Spleen (tissue), 13 donors: Measurements from ENCODE around the gene FN3KRP. TPM values are rescaled to one million over a fixed set of nuclear protein-coding genes. Genes with fewer than 3 reads are reported as not detected.

Experiments
- DNase-seq: peaks from one replicate; pipeline ENCODE4 v3.0.0-alpha.2; 2020
- H3K27ac ChIP-seq, 8 donors: fragments of 200-600 bp; sonication (generic) in 7 of 8; 1 replicate in 4 of 8; 2 replicates in 4 of 8; pipeline versions ENCODE4 v1.5.0 to v1.8.0; 2016 to 2021; ENCODE audit warnings: inconsistent platforms in 4 of 8, mild to moderate bottlenecking in 4 of 8, moderate library complexity in 1 of 8
- H3K27me3 ChIP-seq, 7 donors: fragments of 200-600 bp; sonication (generic) in 6 of 7; replicated peaks in 1 of 7; 1 replicate in 4 of 7; 2 replicates in 3 of 7; pipeline versions ENCODE4 v1.5.0 to v1.8.0; 2016 to 2021; ENCODE audit warnings: inconsistent platforms in 3 of 7, mild to moderate bottlenecking in 1 of 7
- H3K36me3 ChIP-seq, 6 donors: fragments of 200-600 bp; sonication (generic) in 5 of 6; 1 replicate in 4 of 6; 2 replicates in 2 of 6; pipeline versions ENCODE4 v1.5.0 to v1.8.0; 2016 to 2021; ENCODE audit warnings: inconsistent platforms in 2 of 6
- H3K4me1 ChIP-seq, 6 donors: fragments of 200-600 bp; sonication (generic) in 5 of 6; 1 replicate in 3 of 6; 2 replicates in 3 of 6; pipeline versions ENCODE4 v1.5.0 to v1.8.0; 2016 to 2021; ENCODE audit warnings: inconsistent platforms in 3 of 6
- H3K4me3 ChIP-seq, 8 donors: fragments of 200-600 bp; sonication (generic) in 7 of 8; 1 replicate in 4 of 8; 2 replicates in 4 of 8; pipeline versions ENCODE4 v1.5.0 to v1.8.0; 2016 to 2021; ENCODE audit warnings: inconsistent platforms in 4 of 8, mild to moderate bottlenecking in 4 of 8, moderate library complexity in 2 of 8
- H3K9me3 ChIP-seq, 8 donors: fragments of 200-600 bp; sonication (generic) in 7 of 8; 1 replicate in 4 of 8; 2 replicates in 4 of 8; pipeline versions ENCODE4 v1.5.0 to v1.8.0; 2016 to 2021; ENCODE audit warnings: inconsistent platforms in 4 of 8
- POLR2A ChIP-seq, 3 donors: fragments of 450-650 bp; IDR thresholded peaks; one replicate each; pipeline ENCODE4 v1.5.1; 2017; ENCODE audit warnings: antibody characterized with exemption in 3 of 3, mild to moderate bottlenecking in 1 of 3
- POLR2AphosphoS5 ChIP-seq, 3 donors: sonication (generic); formaldehyde crosslinking; IDR thresholded peaks; one replicate each; pipeline ENCODE4 v1.5.1; 2017; ENCODE audit warnings: antibody characterized with exemption in 3 of 3
- WGBS, 5 donors: extraction: QIAGEN DNeasy Blood & Tissue Kit in 3 of 5; methylation state at CpG; one replicate each; pipeline versions ENCODE4 v1.1.5 to v1.1.7; 2013 to 2018; 5-methylcytosine and 5-hydroxymethylcytosine counted together
- intact Hi-C: fragments of 100-400 bp; cut with DNase I; formaldehyde crosslinking; loops from one replicate; pipeline ENCODE4 v1.15.0; 2023; ENCODE audit warnings: low total_unique reads
- long read RNA-seq, 2 donors: transcript quantifications; one replicate each; lab custom pipeline, GENCODE V29; 2026
- polyA plus RNA-seq, 3 donors: library from polyadenylated mRNA; stranded (reverse); fragments of 200-250 nt; gene quantifications; one replicate each; pipeline ENCODE4 v1.2.1, GENCODE V29; 2013
- total RNA-seq, 7 donors: library from RNA; depleted of rRNA in 3 of 7; stranded (reverse); fragments of >200 nt in 3 of 7; fragmentation: NEBNext Ultra II Directional in 4 of 7; extraction: Animal tissue kit (Norgen Biotek cat#: 25700) in 4 of 7; gene quantifications; one replicate each; pipeline versions ENCODE4 v1.1.0 to v1.2.1, GENCODE V29; 2016 to 2021
- TF ChIP-seq, protein P1 (sequence below), 11 experiments: fragments of 200-600 bp in 7 of 11; fragments of 450-650 bp in 4 of 11; sonication (generic) in 4 of 11; IDR thresholded peaks in 8 of 11; conservative IDR thresholded peaks in 3 of 11; 1 replicate in 7 of 11; 2 replicates in 4 of 11; pipeline versions ENCODE4 v1.4.0 to v1.8.0; 2016 to 2021; ENCODE audit warnings: antibody characterized with exemption in 11 of 11, inconsistent platforms in 4 of 11, mild to moderate bottlenecking in 1 of 11
- donor health status: healthy with polysubstance abuse.
- donor health status: DM: no; HTN: no; CAD: no; lungs with moderate emphysema.
- donor health status: DM: no; HTN: no; CAD: no.
- donor health status: Bipolar disorder and iron deficiency.
- donor health status: healthy.
- donor health status: DM: no; HTN: no; CAD: no.
- donor health status: DM: yes; HTN: yes; CAD: no.

FN3KRP gene, protein sequence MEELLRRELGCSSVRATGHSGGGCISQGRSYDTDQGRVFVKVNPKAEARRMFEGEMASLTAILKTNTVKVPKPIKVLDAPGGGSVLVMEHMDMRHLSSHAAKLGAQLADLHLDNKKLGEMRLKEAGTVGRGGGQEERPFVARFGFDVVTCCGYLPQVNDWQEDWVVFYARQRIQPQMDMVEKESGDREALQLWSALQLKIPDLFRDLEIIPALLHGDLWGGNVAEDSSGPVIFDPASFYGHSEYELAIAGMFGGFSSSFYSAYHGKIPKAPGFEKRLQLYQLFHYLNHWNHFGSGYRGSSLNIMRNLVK
- 10 to 100 TPM; 16.3 to 35.1 (median 21.2) TPM for total RNA-seq
- 10 to 100 TPM; 25.4 to 33.3 (median 27.4) TPM for polyA plus RNA-seq
- long read RNA-seq, donor 1, transcript FN3KRP-201 (6 exons, 1,849 nt), result major isoform, 8 of 10 reads
- long read RNA-seq, donor 1, partial matches to known transcripts, result 0 of 10 reads
- long read RNA-seq, donor 1, other reads (novel, unspliced or antisense), result 0 of 10 reads
- long read RNA-seq, donor 2, transcript FN3KRP-201 (6 exons, 1,849 nt), result major isoform, 7 of 8 reads
- long read RNA-seq, donor 2, partial matches to known transcripts, result 0 of 8 reads
- long read RNA-seq, donor 2, other reads (novel, unspliced or antisense), result 0 of 8 reads

DNA sequence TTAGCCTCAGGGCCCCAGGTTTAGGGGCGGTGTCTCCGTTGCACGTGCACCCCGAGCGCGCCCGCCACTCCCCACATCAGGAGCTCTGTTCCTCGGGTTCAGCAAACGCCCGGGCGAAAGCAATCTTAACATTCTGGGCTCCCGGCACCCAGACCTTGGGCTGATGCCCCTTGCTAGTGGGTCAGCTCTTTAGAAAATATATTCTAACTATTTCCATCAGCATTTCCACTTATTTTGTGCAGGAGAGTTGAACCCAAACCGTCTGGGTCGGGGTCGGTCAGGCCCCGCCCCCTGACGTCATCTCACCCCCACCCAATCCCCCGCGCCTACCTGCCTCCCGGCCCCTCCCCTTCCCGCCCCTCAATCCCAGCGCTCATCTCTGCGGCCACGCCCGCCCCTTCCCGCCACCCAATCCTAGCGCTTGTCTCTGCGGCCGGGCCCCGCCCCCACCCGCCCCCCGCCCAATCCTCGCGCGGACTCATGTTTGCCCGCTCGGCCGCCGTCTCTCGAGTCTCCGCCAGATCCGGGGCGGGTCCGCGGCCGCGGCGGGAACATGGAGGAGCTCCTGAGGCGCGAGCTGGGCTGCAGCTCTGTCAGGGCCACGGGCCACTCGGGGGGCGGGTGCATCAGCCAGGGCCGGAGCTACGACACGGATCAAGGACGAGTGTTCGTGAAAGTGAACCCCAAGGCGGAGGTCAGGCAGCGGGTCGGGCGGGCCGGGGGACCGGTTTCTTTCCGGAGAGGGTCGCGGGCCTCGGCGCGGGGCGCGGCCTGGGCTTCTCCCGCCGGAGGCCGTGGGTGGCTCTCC lies at the start of gene FN3KRP:
Gene FN3KRP, plus strand, starts transcription at position 504 of the 808 bp plus-strand sequence. Its CDS starts 50 bp downstream, at position 554.
- intact Hi-C loops, result no loop called here
- H3K9me3 ChIP-seq, result no peaks in the 10 kb centered on the region
- H3K4me1 ChIP-seq, result peaks cover 17 to 38% (median 31%) of the 10 kb centered on the region in 6 donors
- 0 to 1% (median 1%) methylated on average over 23 to 75 of the region's 75 CpGs for WGBS, 5 donors
- no peaks in the 10 kb centered on the region for H3K27me3 ChIP-seq
- H3K4me3 ChIP-seq, result peak within 1 kb of the TSS; percentile 92 to 99 (median 98)
- H3K27ac ChIP-seq, result peak within 1 kb of the TSS in 6 of 8 donors; percentile 32 to 81 (median 70)
- peaks cover 0 to 32% (median 21%) of the 10 kb centered on the region in 6 donors for H3K36me3 ChIP-seq
- DNase-seq, result peak; percentile 97
- peak; percentile 88 to 90 (median 89) for TF ChIP-seq POLR2AphosphoS5 (IDR thresholded peaks at IDR 0.05)
- TF ChIP-seq, protein P1, sequence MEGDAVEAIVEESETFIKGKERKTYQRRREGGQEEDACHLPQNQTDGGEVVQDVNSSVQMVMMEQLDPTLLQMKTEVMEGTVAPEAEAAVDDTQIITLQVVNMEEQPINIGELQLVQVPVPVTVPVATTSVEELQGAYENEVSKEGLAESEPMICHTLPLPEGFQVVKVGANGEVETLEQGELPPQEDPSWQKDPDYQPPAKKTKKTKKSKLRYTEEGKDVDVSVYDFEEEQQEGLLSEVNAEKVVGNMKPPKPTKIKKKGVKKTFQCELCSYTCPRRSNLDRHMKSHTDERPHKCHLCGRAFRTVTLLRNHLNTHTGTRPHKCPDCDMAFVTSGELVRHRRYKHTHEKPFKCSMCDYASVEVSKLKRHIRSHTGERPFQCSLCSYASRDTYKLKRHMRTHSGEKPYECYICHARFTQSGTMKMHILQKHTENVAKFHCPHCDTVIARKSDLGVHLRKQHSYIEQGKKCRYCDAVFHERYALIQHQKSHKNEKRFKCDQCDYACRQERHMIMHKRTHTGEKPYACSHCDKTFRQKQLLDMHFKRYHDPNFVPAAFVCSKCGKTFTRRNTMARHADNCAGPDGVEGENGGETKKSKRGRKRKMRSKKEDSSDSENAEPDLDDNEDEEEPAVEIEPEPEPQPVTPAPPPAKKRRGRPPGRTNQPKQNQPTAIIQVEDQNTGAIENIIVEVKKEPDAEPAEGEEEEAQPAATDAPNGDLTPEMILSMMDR (IDR thresholded peaks at IDR 0.05 in 8 of 11, conservative IDR thresholded peaks at IDR 0.05 in 3 of 11), result peak in 1 of 11 experiments; percentile 14
- TF ChIP-seq POLR2A (IDR thresholded peaks at IDR 0.05), result no peak

DNA sequence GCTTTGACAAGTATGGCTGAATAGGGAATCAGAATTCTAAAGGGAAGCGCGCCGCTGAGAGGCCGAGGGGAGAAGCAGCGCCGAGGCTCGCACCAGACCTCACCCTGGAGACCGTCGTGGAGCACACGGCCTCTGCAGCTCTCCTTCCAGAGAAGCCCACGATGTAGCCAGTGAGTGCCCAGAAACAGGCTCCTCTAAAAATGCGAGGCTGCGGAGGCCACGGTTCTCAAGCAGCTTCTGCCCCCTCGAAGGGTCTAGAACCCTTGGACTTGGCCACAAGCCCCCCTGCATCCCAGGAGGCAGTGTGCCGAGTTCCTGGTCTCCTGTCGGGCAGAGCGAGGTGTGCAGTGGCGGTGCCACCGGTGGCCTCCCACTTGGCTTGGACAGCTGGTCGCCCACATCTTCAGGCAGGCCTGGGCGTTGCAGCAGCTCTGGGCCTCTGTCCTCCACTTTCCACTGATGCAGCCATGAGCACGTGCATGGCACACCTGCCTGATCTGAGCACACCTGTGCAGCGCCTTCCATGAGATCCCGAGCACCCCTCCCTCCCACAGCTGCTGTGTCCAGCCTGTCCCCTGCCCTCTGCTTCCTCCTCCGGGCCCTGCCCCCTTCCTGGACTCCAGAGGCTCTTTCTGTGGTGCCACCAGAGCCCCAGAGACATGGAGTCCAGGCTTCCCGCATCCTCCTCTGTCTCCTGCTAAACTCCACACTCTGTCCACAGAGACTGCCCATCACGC lies 49.4 kb upstream of the FN3KRP start:
- Histone ChIP-seq H3K4me1 (peaks cover 0 to 16% (median 11%) of the 10 kb centered on the region in 6 donors), H3K36me3 (peaks cover 0 to 4% (median 0%) of the 10 kb centered on the region in 6 donors), H3K27me3 (no peaks in the 10 kb centered on the region), H3K4me3 (no peak overlapping the region), H3K9me3 (no peaks in the 10 kb centered on the region), H3K27ac (no peak overlapping the region)
- intact Hi-C loops, result no loop called here
- TF ChIP-seq, protein P1 (IDR thresholded peaks at IDR 0.05 in 8 of 11, conservative IDR thresholded peaks at IDR 0.05 in 3 of 11), result no peak
- TF ChIP-seq POLR2AphosphoS5 (IDR thresholded peaks at IDR 0.05), result no peak
- TF ChIP-seq POLR2A (IDR thresholded peaks at IDR 0.05), result no peak
- WGBS, 5 donors, result 88 to 93% (median 91%) methylated on average over 23 to 28 of the region's 28 CpGs
- no peak for DNase-seq

DNA sequence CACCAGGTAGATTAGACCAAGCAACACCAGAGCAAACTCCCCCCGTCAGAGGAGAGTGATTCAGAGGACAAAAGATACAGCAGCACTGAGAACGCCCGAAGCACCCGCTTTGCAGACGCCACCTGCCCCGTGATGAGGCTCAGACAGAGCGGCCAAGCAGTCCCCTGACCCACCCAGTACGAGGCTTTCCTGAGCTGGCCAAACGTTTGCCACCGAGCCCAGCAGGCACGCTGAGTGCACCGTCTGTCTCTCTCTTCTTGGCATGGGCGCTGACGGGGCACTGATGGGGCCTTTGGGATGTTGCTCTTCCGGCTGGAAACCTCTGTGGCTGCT lies 48.9 kb upstream of the FN3KRP start:
- H3K9me3 ChIP-seq, result no peaks in the 10 kb centered on the region
- no peak overlapping the region for H3K4me3 ChIP-seq
- peaks cover 0 to 16% (median 11%) of the 10 kb centered on the region in 6 donors for H3K4me1 ChIP-seq
- no peak overlapping the region for H3K27ac ChIP-seq
- WGBS, 5 donors, result 91 to 96% (median 96%) methylated on average over 13 to 15 of the region's 15 CpGs
- no peaks in the 10 kb centered on the region for H3K27me3 ChIP-seq
- TF ChIP-seq, protein P1 (IDR thresholded peaks at IDR 0.05 in 8 of 11, conservative IDR thresholded peaks at IDR 0.05 in 3 of 11), result no peak
- no peak for TF ChIP-seq POLR2AphosphoS5 (IDR thresholded peaks at IDR 0.05)
- no peak for TF ChIP-seq POLR2A (IDR thresholded peaks at IDR 0.05)
- no peak for DNase-seq
- H3K36me3 ChIP-seq, result no peaks in the 10 kb centered on the region
- intact Hi-C loops, result no loop called here
